Astrocyte (in vitro differentiated cells and primary cell): ENCODE measurements around the gene ANXA10.

Experiments used
- CTCF ChIP-seq: IDR thresholded peaks from 2 replicates; pipeline ENCODE4 v1.5.1; 2011; ENCODE audit warnings: low read depth, mild to moderate bottlenecking, inconsistent platforms, low read length, moderate library complexity; ENCODE audit not compliant: insufficient read depth
- EZH2 ChIP-seq: IDR thresholded peaks from 2 replicates; pipeline ENCODE4 v1.6.1; 2012; ENCODE audit warnings: mild to moderate bottlenecking, low read length, inconsistent platforms; ENCODE audit not compliant: insufficient read depth

- TF ChIP-seq CTCF (no peak), EZH2 (no peak)
Measured at GRCh38 chr4:168163106-168163505, 70.8 kb downstream of the ANXA10 start.
